ENCODE data around the gene LRRK1.

LRRK1 gene

DNA sequence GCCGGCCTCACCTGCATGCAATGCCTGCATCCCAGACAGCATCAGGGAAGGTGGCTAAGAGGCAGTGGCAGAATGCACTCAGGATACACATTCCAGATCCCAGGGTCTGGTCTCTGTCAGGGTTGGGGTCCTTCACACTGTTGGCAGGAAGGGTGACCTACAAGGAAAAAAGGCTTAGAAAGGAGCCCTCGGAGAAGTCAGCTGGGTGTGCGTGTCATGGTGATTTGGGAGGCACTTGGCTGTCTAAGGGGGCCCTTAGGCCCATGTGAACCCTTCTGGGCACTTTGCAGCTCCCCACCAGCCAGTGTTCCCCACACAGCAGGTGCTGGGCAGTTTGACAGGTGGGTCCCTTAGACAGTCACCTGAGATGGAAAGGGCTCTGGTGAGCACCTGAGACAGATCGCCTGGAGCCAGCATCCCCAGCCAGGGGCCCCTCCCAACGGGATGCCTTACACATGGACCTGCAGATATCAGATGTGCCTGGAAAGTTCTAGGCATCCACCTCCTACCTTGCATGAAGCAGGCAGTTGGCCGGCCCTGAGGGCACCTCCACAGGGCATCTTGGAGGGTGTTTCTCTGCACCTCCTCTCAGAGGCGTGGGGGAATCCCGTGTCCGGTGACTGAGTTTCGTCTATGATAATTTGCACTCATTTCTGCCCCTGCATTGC lies 131.6 kb downstream of the LRRK1 start:
- H3K79me1 ChIP-seq (ENCODE audit: low read length), result no peaks in the 10 kb centered on the region

DNA sequence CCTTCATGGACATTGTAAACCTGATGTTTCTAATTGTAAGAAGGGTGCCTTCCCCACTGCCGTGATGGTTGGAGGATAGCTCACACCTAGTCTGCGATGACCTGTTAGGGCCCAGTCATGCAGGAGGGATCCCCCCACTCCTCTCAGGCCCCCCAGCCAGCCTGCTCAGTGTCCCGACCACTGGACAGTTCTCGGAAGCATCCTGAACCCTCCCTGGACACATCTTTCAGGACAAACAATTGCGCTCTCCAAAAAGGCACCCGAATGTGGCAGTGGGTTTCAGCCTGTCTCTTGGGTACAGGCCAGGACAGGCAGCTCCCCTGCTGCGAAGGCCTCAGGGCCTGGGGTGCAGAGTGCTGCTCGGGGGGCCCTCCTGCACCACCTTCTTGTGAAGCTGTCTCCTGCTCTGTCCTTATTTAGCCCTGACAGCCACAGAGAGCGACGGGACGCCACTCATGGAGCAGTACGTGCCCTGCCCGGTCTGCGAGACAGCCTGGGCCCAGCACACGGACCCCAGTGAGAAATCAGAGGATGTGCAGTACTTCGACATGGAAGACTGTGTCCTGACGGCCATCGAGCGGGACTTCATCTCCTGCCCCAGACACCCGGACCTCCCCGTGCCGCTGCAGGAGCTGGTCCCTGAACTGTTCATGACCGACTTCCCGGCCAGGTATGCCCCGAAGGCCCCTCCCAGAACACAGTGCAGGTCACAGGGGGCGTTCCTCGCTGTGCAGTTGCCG lies 132.3 kb downstream of the LRRK1 start:
- no peak overlapping the region for H4K5ac ChIP-seq (ENCODE audit: low read length)
- no peak overlapping the region for H2BK15ac ChIP-seq (replicated peaks; ENCODE audit: low read depth)
- no peaks in the 10 kb centered on the region for H3K79me1 ChIP-seq (ENCODE audit: low read length)
- no peak overlapping the region for H2BK5ac ChIP-seq (ENCODE audit: low read length)
- H3K4ac ChIP-seq (ENCODE audit: low read depth, low read length), result no peak overlapping the region
- no peak overlapping the region for H3K4me3 ChIP-seq (ENCODE audit: low read length)
- no peak overlapping the region for H3K56ac ChIP-seq (ENCODE audit: low read length)
- no peak for DNase-seq
- H3K9ac ChIP-seq (ENCODE audit: low read length), result no peak overlapping the region
- H3K23ac ChIP-seq (ENCODE audit: low read length), result no peak overlapping the region
- no peak overlapping the region for H4K8ac ChIP-seq (ENCODE audit: low read depth, low read length)
- H3K4me2 ChIP-seq (ENCODE audit: low read length), result no peak overlapping the region
- no peaks in the 10 kb centered on the region for H3K79me2 ChIP-seq (ENCODE audit: control insufficient read depth, insufficient read depth, low read length)
- WGBS (ENCODE audit: extremely low coverage, insufficient coverage, low lambda C conversion rate), result no CpG with 5 or more reads among the region's 28 CpGs
- no peak overlapping the region for H2BK120ac ChIP-seq (ENCODE audit: low read depth, low read length)
- H2AK5ac ChIP-seq (ENCODE audit: low read length), result no peak overlapping the region
- no peak overlapping the region for H3K18ac ChIP-seq (ENCODE audit: low read length)
- H3K4me1 ChIP-seq (ENCODE audit: control insufficient read depth, low read depth, low read length), result peaks cover 3% of the 10 kb centered on the region
- no peaks in the 10 kb centered on the region for H3K36me3 ChIP-seq (ENCODE audit: control insufficient read depth, insufficient read depth, low read length)
- H3K27ac ChIP-seq (ENCODE audit: low read depth, low read length), result no peak overlapping the region
- no peaks in the 10 kb centered on the region for H3K27me3 ChIP-seq (ENCODE audit: insufficient read depth, low read length, poor library complexity)

More for the DNA sequence above, 131.6 kb downstream of the LRRK1 start:
- WGBS (ENCODE audit: extremely low coverage, insufficient coverage, low lambda C conversion rate), result no CpG with 5 or more reads among the region's 10 CpGs
- H2AK5ac ChIP-seq (ENCODE audit: low read length), result no peak overlapping the region
- no peak overlapping the region for H3K4me3 ChIP-seq (ENCODE audit: low read length)
- no peak overlapping the region for H3K9ac ChIP-seq (ENCODE audit: low read length)
- H3K4me2 ChIP-seq (ENCODE audit: low read length), result no peak overlapping the region
- no peak overlapping the region for H2BK15ac ChIP-seq (replicated peaks; ENCODE audit: low read depth)
- no peak overlapping the region for H3K27ac ChIP-seq (ENCODE audit: low read depth, low read length)
- no peak overlapping the region for H3K18ac ChIP-seq (ENCODE audit: low read length)
- H3K36me3 ChIP-seq (ENCODE audit: control insufficient read depth, insufficient read depth, low read length), result no peaks in the 10 kb centered on the region
- peaks cover 3% of the 10 kb centered on the region for H3K4me1 ChIP-seq (ENCODE audit: control insufficient read depth, low read depth, low read length)
- H4K8ac ChIP-seq (ENCODE audit: low read depth, low read length), result no peak overlapping the region
- no peak for DNase-seq
- H4K5ac ChIP-seq (ENCODE audit: low read length), result no peak overlapping the region
- H3K79me2 ChIP-seq (ENCODE audit: control insufficient read depth, insufficient read depth, low read length), result no peaks in the 10 kb centered on the region
- H2BK5ac ChIP-seq (ENCODE audit: low read length), result no peak overlapping the region
- no peak overlapping the region for H3K56ac ChIP-seq (ENCODE audit: low read length)
- no peaks in the 10 kb centered on the region for H3K27me3 ChIP-seq (ENCODE audit: insufficient read depth, low read length, poor library complexity)
- H2BK120ac ChIP-seq (ENCODE audit: low read depth, low read length), result no peak overlapping the region
- H3K4ac ChIP-seq (ENCODE audit: low read depth, low read length), result no peak overlapping the region
- no peak overlapping the region for H3K23ac ChIP-seq (ENCODE audit: low read length)

DNA sequence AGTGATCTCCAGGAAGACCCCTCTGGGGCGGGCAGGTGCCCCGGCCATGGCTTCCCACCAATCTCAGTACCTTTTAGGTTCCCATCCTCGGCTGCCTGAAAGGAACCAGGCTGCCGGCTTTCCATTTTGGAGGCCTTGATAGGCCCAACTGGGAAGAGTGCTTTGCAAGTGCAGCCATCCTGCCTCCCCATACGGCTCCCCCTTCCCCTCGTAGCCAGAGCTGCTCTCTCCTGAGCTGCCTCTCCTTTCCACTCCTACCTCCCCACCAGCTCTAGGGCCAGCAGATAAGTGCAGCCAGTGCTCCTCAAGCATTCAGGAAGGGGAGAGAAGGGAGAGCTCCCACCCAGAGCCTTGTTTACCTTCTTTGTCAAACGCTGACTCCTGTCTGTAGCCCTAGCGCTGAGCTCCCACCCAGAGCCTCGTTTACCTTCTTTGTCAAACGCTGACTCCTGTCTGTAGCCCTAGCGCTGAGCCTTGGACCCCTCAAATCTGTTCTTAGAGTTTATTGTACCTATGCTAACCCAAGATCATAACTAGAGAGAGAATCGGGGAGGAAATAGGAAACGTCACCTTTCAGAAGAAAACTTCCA lies 133.0 kb downstream of the LRRK1 start:
- H3K79me1 ChIP-seq (ENCODE audit: low read length), result no peaks in the 10 kb centered on the region
- no peak overlapping the region for H2BK15ac ChIP-seq (replicated peaks; ENCODE audit: low read depth)
- H2BK5ac ChIP-seq (ENCODE audit: low read length), result no peak overlapping the region
- no peak overlapping the region for H3K4me2 ChIP-seq (ENCODE audit: low read length)
- no peak overlapping the region for H2BK120ac ChIP-seq (ENCODE audit: low read depth, low read length)
- peak overlapping the region; percentile 15 for H3K56ac ChIP-seq (ENCODE audit: low read length)
- no peak for DNase-seq
- no peak overlapping the region for H3K4me3 ChIP-seq (ENCODE audit: low read length)
- H4K5ac ChIP-seq (ENCODE audit: low read length), result no peak overlapping the region
- no peaks in the 10 kb centered on the region for H3K27me3 ChIP-seq (ENCODE audit: insufficient read depth, low read length, poor library complexity)
- H3K9ac ChIP-seq (ENCODE audit: low read length), result no peak overlapping the region
- no peak overlapping the region for H3K27ac ChIP-seq (ENCODE audit: low read depth, low read length)
- H3K4ac ChIP-seq (ENCODE audit: low read depth, low read length), result no peak overlapping the region
- H3K4me1 ChIP-seq (ENCODE audit: control insufficient read depth, low read depth, low read length), result peaks cover 3% of the 10 kb centered on the region
- H4K8ac ChIP-seq (ENCODE audit: low read depth, low read length), result no peak overlapping the region
- no peaks in the 10 kb centered on the region for H3K79me2 ChIP-seq (ENCODE audit: control insufficient read depth, insufficient read depth, low read length)
- no peak overlapping the region for H2AK5ac ChIP-seq (ENCODE audit: low read length)
- H3K18ac ChIP-seq (ENCODE audit: low read length), result no peak overlapping the region
- H3K36me3 ChIP-seq (ENCODE audit: control insufficient read depth, insufficient read depth, low read length), result no peaks in the 10 kb centered on the region
- no CpG with 5 or more reads among the region's 13 CpGs for WGBS (ENCODE audit: extremely low coverage, insufficient coverage, low lambda C conversion rate)
- H3K23ac ChIP-seq (ENCODE audit: low read length), result no peak overlapping the region

DNA sequence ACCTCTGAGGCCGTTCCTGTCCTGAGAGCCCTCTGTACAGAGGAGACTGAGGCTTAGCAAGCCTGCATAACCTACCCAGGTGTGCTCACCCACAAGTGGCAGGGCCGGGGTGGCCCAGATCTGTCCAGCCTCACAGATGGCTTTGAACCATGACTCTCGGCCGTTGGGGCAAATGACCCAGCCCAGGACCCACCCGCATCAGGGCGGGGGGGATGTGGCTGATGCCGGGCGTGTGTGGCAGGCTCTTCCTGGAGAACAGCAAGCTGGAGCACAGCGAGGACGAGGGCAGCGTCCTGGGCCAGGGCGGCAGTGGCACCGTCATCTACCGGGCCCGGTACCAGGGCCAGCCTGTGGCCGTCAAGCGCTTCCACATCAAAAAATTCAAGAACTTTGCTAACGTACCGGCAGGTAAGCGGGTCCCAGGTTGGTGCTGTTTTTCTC lies 133.5 kb downstream of the LRRK1 start:
- Histone ChIP-seq H3K23ac (ENCODE audit: low read length) (no peak overlapping the region), H2BK120ac (ENCODE audit: low read depth, low read length) (no peak overlapping the region), H4K8ac (ENCODE audit: low read depth, low read length) (no peak overlapping the region), H3K4me3 (ENCODE audit: low read length) (no peak overlapping the region), H2BK15ac (replicated peaks; ENCODE audit: low read depth) (no peak overlapping the region), H3K9ac (ENCODE audit: low read length) (no peak overlapping the region), H2AK5ac (ENCODE audit: low read length) (no peak overlapping the region), H3K79me1 (ENCODE audit: low read length) (no peaks in the 10 kb centered on the region), H3K18ac (ENCODE audit: low read length) (no peak overlapping the region), H3K4ac (ENCODE audit: low read depth, low read length) (no peak overlapping the region), H3K27ac (ENCODE audit: low read depth, low read length) (no peak overlapping the region), H3K36me3 (ENCODE audit: control insufficient read depth, insufficient read depth, low read length) (no peaks in the 10 kb centered on the region), H3K79me2 (ENCODE audit: control insufficient read depth, insufficient read depth, low read length) (no peaks in the 10 kb centered on the region), H3K56ac (ENCODE audit: low read length) (no peak overlapping the region), H2BK5ac (ENCODE audit: low read length) (no peak overlapping the region), H4K5ac (ENCODE audit: low read length) (no peak overlapping the region), H3K4me1 (ENCODE audit: control insufficient read depth, low read depth, low read length) (no peaks in the 10 kb centered on the region), H3K4me2 (ENCODE audit: low read length) (no peak overlapping the region), H3K27me3 (ENCODE audit: insufficient read depth, low read length, poor library complexity) (no peaks in the 10 kb centered on the region)
- DNase-seq, result no peak
- WGBS (ENCODE audit: extremely low coverage, insufficient coverage, low lambda C conversion rate), result no CpG with 5 or more reads among the region's 20 CpGs

DNA sequence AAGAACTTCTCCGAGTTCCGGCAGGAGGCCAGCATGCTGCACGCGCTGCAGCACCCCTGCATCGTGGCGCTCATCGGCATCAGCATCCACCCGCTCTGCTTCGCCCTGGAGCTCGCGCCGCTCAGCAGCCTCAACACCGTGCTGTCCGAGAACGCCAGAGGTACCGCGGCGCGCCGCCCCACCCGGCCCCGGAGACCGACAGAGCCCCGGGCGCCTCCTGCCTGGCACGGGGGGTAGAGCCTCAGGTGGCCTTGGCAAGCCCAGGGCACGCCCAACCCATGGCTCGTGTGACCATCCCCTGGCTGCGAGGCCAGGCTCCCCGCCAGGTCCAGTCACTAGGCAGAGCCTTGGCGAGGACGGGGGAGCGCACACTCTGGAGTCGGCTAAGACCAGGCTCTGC lies 134.1 kb downstream of the LRRK1 start:
- DNase-seq, result no peak
- no peak overlapping the region for H2BK5ac ChIP-seq (ENCODE audit: low read length)
- no peaks in the 10 kb centered on the region for H3K4me1 ChIP-seq (ENCODE audit: control insufficient read depth, low read depth, low read length)
- no peak overlapping the region for H4K5ac ChIP-seq (ENCODE audit: low read length)
- no peak overlapping the region for H3K9ac ChIP-seq (ENCODE audit: low read length)
- no peak overlapping the region for H3K4ac ChIP-seq (ENCODE audit: low read depth, low read length)
- no peak overlapping the region for H2BK15ac ChIP-seq (replicated peaks; ENCODE audit: low read depth)
- no peak overlapping the region for H2BK120ac ChIP-seq (ENCODE audit: low read depth, low read length)
- H2AK5ac ChIP-seq (ENCODE audit: low read length), result no peak overlapping the region
- no peak overlapping the region for H3K4me2 ChIP-seq (ENCODE audit: low read length)
- H3K36me3 ChIP-seq (ENCODE audit: control insufficient read depth, insufficient read depth, low read length), result no peaks in the 10 kb centered on the region
- no peaks in the 10 kb centered on the region for H3K79me2 ChIP-seq (ENCODE audit: control insufficient read depth, insufficient read depth, low read length)
- no peaks in the 10 kb centered on the region for H3K27me3 ChIP-seq (ENCODE audit: insufficient read depth, low read length, poor library complexity)
- no peaks in the 10 kb centered on the region for H3K79me1 ChIP-seq (ENCODE audit: low read length)
- no CpG with 5 or more reads among the region's 34 CpGs for WGBS (ENCODE audit: extremely low coverage, insufficient coverage, low lambda C conversion rate)
- H3K56ac ChIP-seq (ENCODE audit: low read length), result no peak overlapping the region
- H3K23ac ChIP-seq (ENCODE audit: low read length), result no peak overlapping the region
- H3K18ac ChIP-seq (ENCODE audit: low read length), result no peak overlapping the region
- H4K8ac ChIP-seq (ENCODE audit: low read depth, low read length), result no peak overlapping the region
- no peak overlapping the region for H3K4me3 ChIP-seq (ENCODE audit: low read length)
- H3K27ac ChIP-seq (ENCODE audit: low read depth, low read length), result no peak overlapping the region

Measured in mesendoderm (in vitro differentiated cells).